Ishikawa (cell line): Measurements from ENCODE around the gene CHST15.

Experiments used
- CEBPB ChIP-seq: IDR thresholded peaks from 2 replicates; pipeline ENCODE4 v1.6.1; 2012
- NFIC ChIP-seq: IDR thresholded peaks from 2 replicates; pipeline ENCODE4 v1.6.1; 2012
- TAF1 ChIP-seq: IDR thresholded peaks from 2 replicates; pipeline ENCODE4 v1.6.1; 2012; ENCODE audit warnings: low read depth, mild to moderate bottlenecking
- TCF12 ChIP-seq: IDR thresholded peaks from 2 replicates; pipeline ENCODE4 v1.6.1; 2012; ENCODE audit warnings: low read depth

DNA sequence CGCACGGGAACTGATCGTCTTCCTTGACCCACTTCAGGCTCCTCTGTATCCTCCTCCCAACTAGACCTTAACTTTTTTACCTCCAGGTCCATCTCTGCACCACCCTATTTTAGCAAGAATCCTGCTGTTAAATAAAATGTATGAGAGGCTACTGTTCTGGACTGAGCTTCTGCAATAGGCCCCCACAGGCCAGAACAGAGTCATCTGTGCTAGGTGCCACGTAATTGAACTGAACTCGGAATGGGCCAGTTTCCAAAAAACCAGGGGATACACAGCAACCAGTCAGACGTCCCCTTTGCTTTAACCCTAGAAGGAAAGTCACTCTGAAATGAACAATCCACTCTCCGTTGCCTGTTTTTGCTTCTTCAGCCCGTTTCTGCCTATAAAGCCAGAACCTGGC is 71.3 kb downstream of the CHST15 start:
- TF ChIP-seq CEBPB (no peak), TAF1 (no peak), TCF12 (no peak), NFIC (no peak)
